Measurements from ENCODE around the gene SPANXD. TPM values are rescaled to one million over a fixed set of nuclear protein-coding genes. Genes with fewer than 3 reads are reported as not detected.
"Not testable (repeated sequence)": the region's sequence is repeated elsewhere in the genome, so short reads cannot be mapped to it uniquely, and the experiment has no call there.

SPANXD gene
- total RNA-seq: not detected

DNA sequence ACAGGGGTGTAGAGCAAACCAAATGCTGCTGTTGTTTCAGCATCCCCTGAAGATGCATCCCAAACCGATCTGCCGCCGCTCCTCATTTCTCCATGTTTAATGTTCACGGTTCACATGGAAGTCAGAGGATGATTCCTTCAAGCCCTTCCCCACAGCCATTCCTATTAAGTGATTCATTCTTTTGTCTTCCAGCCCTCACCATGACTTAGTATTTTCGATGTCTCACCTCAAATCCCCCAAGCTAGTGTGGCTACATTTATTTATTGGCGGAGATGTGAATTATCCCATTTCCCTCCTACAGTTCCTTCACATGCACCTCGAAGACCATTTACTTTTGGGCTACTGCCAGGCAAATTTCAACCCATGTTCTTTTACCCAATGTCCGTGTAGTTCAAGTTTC lies at the start of gene SPANXD:
SPANXD (minus strand) TSS at position 101 of the 400 bp plus-strand sequence. CDS start 334 bp downstream, outside the sequence.
- DNase-seq: not testable (repeated sequence)

DNA sequence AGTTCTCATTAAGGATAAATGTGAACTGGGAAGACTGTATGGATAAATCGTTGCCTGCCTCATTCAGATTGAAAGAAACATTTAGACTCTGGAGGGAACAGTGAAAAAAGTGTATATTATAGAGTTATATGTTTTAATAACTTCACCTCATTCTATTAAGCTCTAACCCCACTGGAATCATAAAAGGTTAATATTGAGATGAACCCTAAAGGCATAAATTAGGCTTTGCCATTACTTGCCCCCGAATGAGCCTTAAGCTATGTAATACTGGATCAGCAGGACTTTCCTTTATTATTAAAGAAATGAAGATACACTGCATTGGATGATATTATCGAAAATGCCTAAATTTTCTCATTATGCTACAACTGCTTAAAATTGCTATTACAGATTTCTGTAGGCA lies 44.1 kb upstream of the SPANXD start:
- no peak for DNase-seq

GRCh38 chrX:141736656-141737055 lies 38.1 kb upstream of the SPANXD start:
- no peak for DNase-seq

DNA sequence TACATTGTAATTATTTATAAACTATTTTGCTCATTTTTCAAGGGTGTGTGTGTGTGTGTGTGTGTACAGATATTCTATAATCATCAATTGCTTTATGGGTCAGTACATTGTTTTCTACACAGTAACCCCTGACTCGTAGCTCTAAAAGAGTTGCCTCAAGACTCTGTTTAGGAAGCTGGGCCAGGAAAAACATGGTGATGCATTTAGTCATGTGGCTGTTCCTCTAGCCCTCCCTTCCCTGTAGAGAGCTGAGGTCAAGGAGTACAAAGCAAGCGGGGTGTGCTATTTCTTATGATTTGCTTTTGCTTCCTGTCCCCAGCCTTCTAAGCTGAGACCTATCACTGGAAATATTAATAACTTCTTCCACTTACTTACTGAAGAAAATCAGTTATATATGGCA lies 34.8 kb upstream of the SPANXD start:
- DNase-seq: no peak

DNA sequence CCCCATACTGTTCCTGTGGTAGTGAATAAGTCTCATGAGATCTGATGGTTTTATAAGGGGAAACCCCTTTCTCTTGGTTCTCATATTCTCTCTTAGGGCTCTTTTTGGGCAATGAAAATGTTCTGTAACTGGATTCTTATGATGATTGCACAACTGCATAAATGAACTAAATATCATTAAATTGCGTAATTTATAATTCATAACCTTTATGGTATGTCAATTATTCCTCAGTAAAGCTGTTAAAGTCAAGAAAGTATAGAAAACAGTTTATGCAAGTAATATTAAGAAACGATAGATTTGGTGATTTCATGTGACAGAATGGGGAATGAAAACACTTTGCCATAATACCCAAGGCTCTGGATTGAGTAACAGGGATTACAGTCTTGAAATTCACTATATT lies 33.5 kb upstream of the SPANXD start:
- DNase-seq: no peak

DNA sequence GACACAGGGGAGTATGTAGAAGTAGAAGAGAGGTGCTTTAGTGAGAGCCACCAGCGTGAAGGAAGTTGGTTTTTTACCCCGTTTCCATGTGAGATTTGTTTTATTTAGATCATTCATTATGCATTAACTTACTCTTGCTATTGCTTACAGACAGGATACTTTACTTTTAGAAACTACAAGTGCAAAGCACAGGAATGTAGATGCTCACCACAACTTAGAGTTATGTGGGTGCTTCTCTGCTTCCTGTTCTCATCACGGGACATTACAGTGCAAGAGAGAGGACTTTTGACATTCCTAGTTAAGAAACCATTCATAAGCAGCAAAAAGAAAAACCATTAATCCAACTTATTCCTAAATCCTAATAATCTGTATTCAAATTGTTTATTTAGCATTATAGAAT lies 25.6 kb upstream of the SPANXD start:
- DNase-seq: no peak

DNA sequence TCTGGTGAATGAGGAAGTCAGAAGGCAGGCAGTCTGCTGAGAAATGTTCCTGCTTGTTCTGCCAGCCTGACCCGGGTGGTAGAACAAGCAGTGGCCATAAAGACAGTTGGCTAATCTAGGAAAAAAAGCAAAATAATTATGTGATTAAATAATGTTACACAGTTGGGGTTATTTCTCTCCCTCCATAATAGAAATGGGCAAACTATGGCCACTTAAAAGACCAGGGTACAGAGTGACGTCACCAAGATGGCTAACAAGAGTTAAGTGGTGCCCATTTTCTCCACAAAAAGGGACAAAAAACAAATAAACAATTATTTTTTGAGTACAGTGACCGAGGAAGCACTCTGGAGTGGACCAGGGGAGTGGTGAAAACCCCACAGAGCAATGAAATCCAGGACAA lies 16.1 kb upstream of the SPANXD start:
- no peak for DNase-seq

DNA sequence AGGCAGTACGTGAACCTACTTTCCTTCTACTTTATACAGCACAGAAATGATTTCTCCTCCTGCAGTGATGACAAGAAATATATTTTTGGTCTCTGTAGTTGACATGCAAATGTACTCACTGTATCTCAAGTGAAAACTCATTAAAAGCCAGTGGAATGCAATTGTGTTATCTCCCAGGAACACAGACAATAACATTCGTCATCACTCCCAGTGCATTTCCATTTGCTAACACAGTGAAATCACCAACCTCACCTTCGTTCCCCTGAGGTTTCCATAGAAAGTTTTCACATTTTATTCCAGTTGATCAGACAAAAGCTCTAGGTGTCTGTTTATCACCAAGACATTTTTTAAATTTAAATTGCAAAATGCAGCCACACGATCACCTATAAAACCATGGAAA lies 2.5 kb upstream of the SPANXD start:
- DNase-seq: no peak

- DNase-seq: no peak
Observed at GRCh38 chrX:141673946-141674345, 24.6 kb downstream of the SPANXD start.

GRCh38 chrX:141669689-141670088 lies 28.9 kb downstream of the SPANXD start:
- DNase-seq: peak; percentile 0

DNA sequence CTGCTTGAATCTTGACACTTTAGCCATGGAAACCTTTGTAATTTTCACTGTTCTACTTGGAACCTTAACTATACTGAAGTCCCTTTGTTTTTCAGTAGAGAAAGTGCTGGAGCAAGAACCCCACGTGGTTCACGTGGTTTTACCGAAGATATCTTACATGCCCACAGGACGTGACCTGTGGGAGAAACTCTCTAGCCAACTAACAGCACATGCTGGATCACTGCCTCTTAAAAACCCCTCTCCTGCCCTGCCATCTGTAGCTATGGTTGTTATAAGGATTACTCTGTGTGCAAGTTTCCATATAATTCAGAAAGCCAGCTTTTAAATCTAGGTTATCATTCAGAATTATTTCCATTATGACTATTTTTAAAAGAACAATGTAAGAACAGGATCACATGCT lies 30.2 kb downstream of the SPANXD start:
- DNase-seq: no peak

DNA sequence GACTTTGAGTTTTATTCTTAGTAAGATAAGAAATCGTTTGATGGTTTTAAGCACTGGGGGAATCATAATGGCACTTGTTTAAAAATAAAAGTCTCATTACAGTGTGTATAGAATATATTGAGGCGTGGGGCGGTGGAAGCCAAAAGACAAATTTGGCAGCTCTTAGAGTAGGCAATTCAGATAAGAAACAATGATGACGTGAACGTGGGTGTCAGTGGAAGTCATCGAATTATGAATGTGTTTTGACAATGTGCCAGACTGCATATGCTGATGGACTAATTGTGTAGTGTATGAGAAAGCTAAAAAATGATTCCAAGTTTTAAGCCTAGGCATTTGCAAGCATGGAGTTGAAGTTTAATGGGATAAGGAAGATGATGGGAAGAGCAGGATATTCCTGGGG lies 35.8 kb downstream of the SPANXD start:
- DNase-seq: no peak

GRCh38 chrX:141652286-141652685 lies 46.3 kb downstream of the SPANXD start:
- DNase-seq: no peak

Other genes with a start within 250 kb of the SPANXD start
- not detected for gene SPANXA1, start 114.0 kb downstream of the SPANXD start, total RNA-seq
- not detected for gene SPANXA2, start 109.0 kb downstream of the SPANXD start, total RNA-seq
- not detected for gene MAGEC3, start 139.6 kb upstream of the SPANXD start, total RNA-seq
- gene MAGEC1, start 205.2 kb upstream of the SPANXD start, total RNA-seq: not detected

All from tongue (tissue), 2 donors.